Measurements from ENCODE around the gene UQCR10.

GRCh38 chr22:29757096-29757495, 10.1 kb upstream of the UQCR10 start:
- TF ChIP-seq POLR2A (IDR thresholded peaks at IDR 0.05) (no peak), CTCF (IDR thresholded peaks at IDR 0.05) (no peak)
